GM23338 (cell line): ENCODE results near the gene USP16. TPM values are rescaled to one million over a fixed set of nuclear protein-coding genes. Genes with fewer than 3 reads are reported as not detected.

ENCODE experiments used
- ATAC-seq: fragments of 200-7000 bp; cut with Tn5 transposase; 3 replicates; pipeline ENCODE4 v1.9.1; 2020
- DNase-seq: peaks from one replicate; pipeline ENCODE4 v3.0.0-alpha.2; 2015; ENCODE audit warnings: low spot score
- H2AFZ ChIP-seq: fragments of 200-600 bp; sonication (generic); 2 replicates; pipeline ENCODE4 v1.8.0; 2016; ENCODE audit warnings: antibody characterized with exemption, mild to moderate bottlenecking, moderate library complexity
- H3F3A ChIP-seq: fragments of 200-600 bp; sonication (generic); replicated peaks from 2 replicates; pipeline ENCODE4 v1.8.0; 2017; ENCODE audit warnings: antibody characterized with exemption, mixed run types, low read depth
- H3K27ac ChIP-seq: fragments of 200-600 bp; sonication (generic); 2 replicates; pipeline ENCODE4 v1.6.1; 2016; ENCODE audit warnings: low read depth
- H3K27me3 ChIP-seq: fragments of 200-600 bp; sonication (generic); 2 replicates; pipeline ENCODE4 v1.8.0; 2016; ENCODE audit warnings: mild to moderate bottlenecking, mixed run types, moderate library complexity; ENCODE audit not compliant: insufficient read depth
- H3K36me3 ChIP-seq: fragments of 200-600 bp; sonication (generic); 2 replicates; pipeline ENCODE4 v1.8.0; 2016; ENCODE audit warnings: mild to moderate bottlenecking; ENCODE audit not compliant: insufficient read depth
- H3K4me1 ChIP-seq: fragments of 200-600 bp; sonication (generic); 2 replicates; pipeline ENCODE4 v1.8.0; 2016; ENCODE audit warnings: mild to moderate bottlenecking, moderate library complexity; ENCODE audit not compliant: insufficient read depth
- H3K4me2 ChIP-seq: fragments of 200-600 bp; sonication (generic); 2 replicates; pipeline ENCODE4 v1.7.1; 2017; ENCODE audit warnings: mixed run types
- H3K4me3 ChIP-seq: fragments of 200-600 bp; sonication (generic); 2 replicates; pipeline ENCODE4 v1.6.1; 2016; ENCODE audit warnings: mixed run types
- H3K79me2 ChIP-seq: fragments of 200-600 bp; sonication (generic); replicated peaks from 2 replicates; pipeline ENCODE4 v1.8.0; 2017; ENCODE audit warnings: mild to moderate bottlenecking; ENCODE audit not compliant: insufficient read depth
- H3K9me2 ChIP-seq: fragments of 200-600 bp; sonication (generic); 2 replicates; pipeline ENCODE4 v1.8.0; 2017; ENCODE audit not compliant: insufficient read depth
- H4K20me1 ChIP-seq: fragments of 200-600 bp; sonication (generic); replicated peaks from 2 replicates; pipeline ENCODE4 v1.8.0; 2017; ENCODE audit warnings: mild to moderate bottlenecking; ENCODE audit not compliant: insufficient read depth
- H3K27ac Mint-ChIP-seq: 2 replicates; pipeline ENCODE4 v1.8.0; 2020; ENCODE audit warnings: inconsistent platforms, mild to moderate bottlenecking, moderate library complexity, mixed read lengths
- H3K27me3 Mint-ChIP-seq: 3 replicates; pipeline ENCODE4 v1.8.0; 2022; ENCODE audit warnings: low read depth, mild to moderate bottlenecking, moderate library complexity, mixed read lengths, inconsistent platforms; ENCODE audit not compliant: insufficient read depth, poor library complexity
- H3K36me3 Mint-ChIP-seq: 3 replicates; pipeline ENCODE4 v1.8.0; 2021; ENCODE audit warnings: low read depth, mild to moderate bottlenecking, inconsistent platforms, moderate library complexity, mixed read lengths
- H3K4me1 Mint-ChIP-seq: 3 replicates; pipeline ENCODE4 v1.8.0; 2020; ENCODE audit warnings: mild to moderate bottlenecking, inconsistent platforms, mixed read lengths
- H3K4me3 Mint-ChIP-seq: 3 replicates; pipeline ENCODE4 v1.8.0; 2021; ENCODE audit warnings: moderate library complexity, mild to moderate bottlenecking, inconsistent platforms, mixed read lengths
- H3K9me3 Mint-ChIP-seq: 3 replicates; pipeline ENCODE4 v1.8.0; 2020; ENCODE audit warnings: moderate library complexity, mild to moderate bottlenecking, inconsistent platforms, mixed read lengths
- CREB1 ChIP-seq: fragments of 250-450 bp; sonication (Bioruptor Pico); IDR thresholded peaks from 2 replicates; pipeline ENCODE4 v1.5.0; 2020; ENCODE audit warnings: low read depth, mild to moderate bottlenecking, moderate library complexity
- ETS1 ChIP-seq: IDR thresholded peaks from 2 replicates; pipeline ENCODE4 v1.6.1; 2016; ENCODE audit warnings: antibody characterized with exemption
- EZH2 ChIP-seq: fragments of 200-600 bp; sonication (generic); IDR thresholded peaks from one replicate; pipeline ENCODE4 v1.8.0; 2017; ENCODE audit warnings: antibody characterized with exemption, mild to moderate bottlenecking, low read depth; ENCODE audit not compliant: unreplicated experiment
- EZH2phosphoT487 ChIP-seq: fragments of 200-600 bp; sonication (generic); IDR thresholded peaks from one replicate; pipeline ENCODE4 v1.8.1; 2018; ENCODE audit warnings: antibody characterized with exemption; ENCODE audit not compliant: unreplicated experiment
- JUNB ChIP-seq: IDR thresholded peaks from one replicate; pipeline ENCODE4 v1.6.1; 2016; ENCODE audit warnings: antibody characterized with exemption; ENCODE audit not compliant: unreplicated experiment
- NANOG ChIP-seq: IDR thresholded peaks from 2 replicates; pipeline ENCODE4 v1.6.1; 2016; ENCODE audit warnings: antibody characterized with exemption, borderline replicate concordance
- POLR2AphosphoS5 ChIP-seq: IDR thresholded peaks from 2 replicates; pipeline ENCODE4 v1.6.1; 2016; ENCODE audit warnings: antibody characterized with exemption, low read depth
- REST ChIP-seq: IDR thresholded peaks from one replicate; pipeline ENCODE4 v1.6.1; 2018; ENCODE audit warnings: antibody characterized with exemption; ENCODE audit not compliant: unreplicated experiment
- STAT1 ChIP-seq: IDR thresholded peaks from one replicate; pipeline ENCODE4 v1.6.1; 2016; ENCODE audit warnings: antibody characterized with exemption; ENCODE audit not compliant: unreplicated experiment
- ZNF114 ChIP-seq: fragments of 250-450 bp; sonication (Bioruptor Pico); IDR thresholded peaks from 2 replicates; pipeline ENCODE4 v1.5.0; 2020; ENCODE audit warnings: mild to moderate bottlenecking, moderate library complexity
- ZNF331 ChIP-seq: fragments of 250-450 bp; sonication (Bioruptor Pico); IDR thresholded peaks from 2 replicates; pipeline ENCODE4 v1.5.0; 2020; ENCODE audit warnings: low read depth, mild to moderate bottlenecking, moderate library complexity
- polyA plus RNA-seq: library from polyadenylated mRNA; unstranded; fragments of >200 nt; fragmentation: Nextera tagmentation; extraction: Ambion mirVana; gene quantifications from 2 replicates; pipeline ENCODE4 v1.2.1, GENCODE V29; 2016
- total RNA-seq: library from RNA; depleted of rRNA; stranded (reverse); fragments of >200 nt; shearing (Covaris generic); gene quantifications from 2 replicates; pipeline ENCODE4 v1.2.3, GENCODE V29; 2014

The USP16 gene
- total and polyA plus RNA-seq, 2 experiments from 2014 or later, result 19.7 to 70.4 TPM

DNA sequence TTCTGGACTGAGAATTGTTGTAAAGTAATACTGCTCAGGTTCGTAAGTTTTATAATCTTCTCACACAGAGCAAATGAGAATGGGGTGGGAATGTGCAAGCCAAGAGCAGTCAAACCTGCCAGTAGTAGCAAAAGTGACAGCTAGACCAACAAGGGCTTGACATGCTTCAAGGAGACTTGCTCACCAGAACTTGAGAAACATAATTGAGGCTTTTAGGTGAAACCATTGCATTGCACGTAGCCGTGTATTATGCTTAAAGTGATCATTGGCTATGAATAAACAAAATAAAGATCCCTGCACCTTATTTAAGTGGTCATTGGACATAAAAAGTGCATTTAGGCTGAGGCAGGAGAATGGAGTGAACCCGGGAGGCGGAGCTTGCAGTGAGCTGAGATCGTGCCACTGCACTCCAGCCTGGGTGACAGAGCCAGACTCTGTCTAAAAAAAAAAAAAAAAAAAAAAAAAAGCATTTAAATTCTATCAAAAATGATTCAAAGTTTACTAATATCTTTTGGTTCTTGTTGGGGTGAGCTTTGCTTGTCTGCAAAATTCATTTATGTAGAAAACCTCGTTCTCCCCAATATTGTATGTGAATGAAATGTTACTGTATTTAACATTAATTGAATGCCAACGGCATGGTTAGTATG, 60.8 kb downstream of the USP16 start:
- Mint-ChIP-seq H3K27me3 (peaks cover 6% of the 10 kb centered on the region), H3K4me3 (no peak overlapping the region), H3K27ac (no peak overlapping the region), H3K4me1 (peaks cover 7% of the 10 kb centered on the region; the same call in 2 of the 3 replicates), H3K9me3 (no peaks in the 10 kb centered on the region), H3K36me3 (no peaks in the 10 kb centered on the region)
- no peak for TF ChIP-seq REST
- TF ChIP-seq EZH2phosphoT487, result no peak
- no peak for TF ChIP-seq CREB1
- no peak for TF ChIP-seq ZNF114 (CRISPR knock-in tag)
- TF ChIP-seq STAT1, result no peak
- no peaks in the 10 kb centered on the region for H3K36me3 ChIP-seq
- no peaks in the 10 kb centered on the region for H3F3A ChIP-seq
- H3K79me2 ChIP-seq, result no peaks in the 10 kb centered on the region
- no peak overlapping the region for H3K4me2 ChIP-seq
- H3K4me3 ChIP-seq, result no peak overlapping the region
- no peak for DNase-seq
- H3K9me2 ChIP-seq, result no peaks in the 10 kb centered on the region
- no peak for ATAC-seq
- no peaks in the 10 kb centered on the region for H4K20me1 ChIP-seq
- H3K4me1 ChIP-seq, result no peaks in the 10 kb centered on the region
- no peak overlapping the region for H2AFZ ChIP-seq
- H3K27ac ChIP-seq, result no peak overlapping the region
- H3K27me3 ChIP-seq, result no peaks in the 10 kb centered on the region

GRCh38 chr21:29091033-29091432, 66.6 kb downstream of the USP16 start:
- Histone ChIP-seq H4K20me1 (no peaks in the 10 kb centered on the region), H3F3A (no peaks in the 10 kb centered on the region), H3K4me1 (no peaks in the 10 kb centered on the region; the same call in 1 of the 2 replicates), H2AFZ (no peak overlapping the region), H3K9me2 (no peaks in the 10 kb centered on the region), H3K79me2 (no peaks in the 10 kb centered on the region), H3K4me3 (no peak overlapping the region), H3K27ac (no peak overlapping the region), H3K4me2 (no peak overlapping the region), H3K27me3 (no peaks in the 10 kb centered on the region), H3K36me3 (no peaks in the 10 kb centered on the region)
- Mint-ChIP-seq H3K27me3 (peaks cover 6% of the 10 kb centered on the region), H3K4me1 (peaks cover 13% of the 10 kb centered on the region), H3K9me3 (no peaks in the 10 kb centered on the region), H3K36me3 (no peaks in the 10 kb centered on the region), H3K4me3 (no peak overlapping the region), H3K27ac (no peak overlapping the region)
- ATAC-seq (no peak), DNase-seq (no peak)
- no peak for TF ChIP-seq CREB1
- TF ChIP-seq JUNB, result no peak
- no peak for TF ChIP-seq EZH2phosphoT487
- no peak for TF ChIP-seq POLR2AphosphoS5
- TF ChIP-seq EZH2, result no peak
- TF ChIP-seq REST, result no peak
- TF ChIP-seq ETS1, result no peak
- TF ChIP-seq NANOG, result no peak
- TF ChIP-seq ZNF331 (CRISPR knock-in tag), result no peak
